Endothelial cell of umbilical vein (primary cell): ENCODE data around the gene TBC1D14. TPM values are rescaled to one million over a fixed set of nuclear protein-coding genes. Genes with fewer than 3 reads are reported as not detected.

ENCODE experiments used
- BruUV-seq: library from RNA; stranded (reverse); fragments of 400-500 nt; replicated peaks from 2 replicates; lab custom pipeline; 2021; lab: Mats Ljungman, UMichigan
- CTCF ChIA-PET: fragments of 300-600, 350-600 bp; sonication (Branson Sonifier 250); formaldehyde crosslinking; loops from one replicate; lab custom pipeline; 2021; ENCODE audit warnings: antibody characterized with exemption, inconsistent platforms; lab: Charles Lee
- POLR2A ChIA-PET: fragments of 300-600, 350-600 bp; sonication (Branson Sonifier 250); formaldehyde crosslinking; loops from one replicate; lab custom pipeline; 2021; ENCODE audit warnings: antibody characterized with exemption, inconsistent platforms; lab: Charles Lee
- DNase-seq: peaks from one replicate; pipeline ENCODE4 v3.0.0-alpha.2; 2011; ENCODE audit warnings: low read depth, low spot score
- FAIRE-seq: peaks from 2 replicates; lab custom pipeline; 2011; peaks lifted over from hg19 to GRCh38; lab: Jason Lieb, UNC
- H2AFZ ChIP-seq: 2 replicates; pipeline ENCODE4 v1.6.0; 2012; ENCODE audit warnings: low read depth, low read length, control low read depth, inconsistent platforms
- H3K27ac ChIP-seq: 2 replicates; pipeline ENCODE4 v1.5.1; 2011; ENCODE audit warnings: low read depth, mild to moderate bottlenecking, control low read depth, low read length, moderate library complexity; ENCODE audit not compliant: insufficient read depth
- H3K27me3 ChIP-seq, 2 experiments: 2 replicates each; pipeline versions ENCODE4 v1.6.0 to v1.6.1; 2011; ENCODE audit warnings: low read length in 2 of 2, mixed read lengths in 1 of 2; ENCODE audit not compliant: control insufficient read depth in 2 of 2, insufficient read depth in 2 of 2
- H3K36me3 ChIP-seq, 2 experiments: 2 replicates in 1 of 2; 3 replicates in 1 of 2; pipeline ENCODE4 v1.5.1; 2011; ENCODE audit warnings: low read length in 2 of 2, mild to moderate bottlenecking in 1 of 2, moderate library complexity in 1 of 2; ENCODE audit not compliant: control insufficient read depth in 2 of 2, insufficient read depth in 2 of 2; ENCODE audit errors: extremely low read depth in 1 of 2
- H3K4me1 ChIP-seq: 3 replicates; pipeline ENCODE4 v1.5.1; 2011; ENCODE audit warnings: mild to moderate bottlenecking, low read length; ENCODE audit not compliant: control insufficient read depth, insufficient read depth; ENCODE audit errors: extremely low read depth
- H3K4me2 ChIP-seq: 2 replicates; pipeline ENCODE4 v1.6.1; 2011; ENCODE audit warnings: low read length, control low read depth, mixed read lengths; ENCODE audit not compliant: insufficient read depth
- H3K4me3 ChIP-seq, 3 experiments: fragments of 200-600 bp in 1 of 3; sonication (generic), shearing (Covaris generic) in 1 of 3; replicated peaks in 1 of 3; 2 replicates each; pipeline ENCODE4 v1.5.1; 2011 to 2016; ENCODE audit warnings: control low read depth in 3 of 3, low read length in 3 of 3, mild to moderate bottlenecking in 2 of 3, inconsistent platforms in 1 of 3, low read depth in 1 of 3, moderate library complexity in 1 of 3; ENCODE audit not compliant: insufficient read depth in 1 of 3
- H3K79me2 ChIP-seq: 2 replicates; pipeline ENCODE4 v1.6.0; 2012; ENCODE audit warnings: low read length, inconsistent platforms; ENCODE audit not compliant: control insufficient read depth, insufficient read depth
- H3K9ac ChIP-seq: replicated peaks from 2 replicates; pipeline ENCODE3; 2011; ENCODE audit warnings: low read length, control low read depth; ENCODE audit not compliant: insufficient read depth; ENCODE audit errors: extremely low read depth
- H3K9me1 ChIP-seq: replicated peaks from 3 replicates; pipeline ENCODE4 v1.6.0; 2011; ENCODE audit warnings: mild to moderate bottlenecking, low read length; ENCODE audit not compliant: control insufficient read depth, insufficient read depth; ENCODE audit errors: extremely low read depth
- H3K9me3 ChIP-seq: replicated peaks from 2 replicates; pipeline ENCODE4 v1.5.1; 2012; ENCODE audit warnings: low read length, inconsistent platforms; ENCODE audit not compliant: control insufficient read depth, insufficient read depth
- H4K20me1 ChIP-seq: replicated peaks from 2 replicates; pipeline ENCODE3; 2011; ENCODE audit warnings: mild to moderate bottlenecking, low read length; ENCODE audit not compliant: control insufficient read depth, insufficient read depth; ENCODE audit errors: extremely low read depth
- CTCF ChIP-seq, 2 donors: IDR thresholded peaks; 1 replicate in 1 of 2; 2 replicates in 1 of 2; pipeline ENCODE4 v1.5.1; 2011; ENCODE audit warnings: low read length in 2 of 2, mild to moderate bottlenecking in 2 of 2, moderate library complexity in 2 of 2, control low read depth in 1 of 2, inconsistent platforms in 1 of 2, low read depth in 1 of 2; ENCODE audit not compliant: insufficient read depth in 1 of 2; ENCODE audit errors: extremely low read depth in 1 of 2
- EZH2 ChIP-seq: IDR thresholded peaks from 2 replicates; pipeline ENCODE4 v1.6.1; 2012; ENCODE audit warnings: borderline replicate concordance, low read depth, mild to moderate bottlenecking, moderate library complexity, low read length, inconsistent platforms; ENCODE audit not compliant: severe bottlenecking
- FOS ChIP-seq: IDR thresholded peaks from 2 replicates; pipeline ENCODE4 v1.6.1; 2011; ENCODE audit warnings: mild to moderate bottlenecking, low read length, moderate library complexity, borderline replicate concordance; ENCODE audit not compliant: insufficient read depth
- GATA2 ChIP-seq: IDR thresholded peaks from 2 replicates; pipeline ENCODE4 v1.7.0; 2011; ENCODE audit warnings: low read depth, mild to moderate bottlenecking, moderate library complexity, mixed read lengths, low read length; ENCODE audit not compliant: insufficient read length, insufficient read depth
- JUN ChIP-seq: IDR thresholded peaks from 2 replicates; pipeline ENCODE4 v1.6.1; 2011; ENCODE audit warnings: borderline replicate concordance, low read depth; ENCODE audit not compliant: insufficient read length, insufficient read depth
- MAX ChIP-seq: IDR thresholded peaks from 2 replicates; pipeline ENCODE4 v1.6.1; 2011; ENCODE audit not compliant: insufficient read depth, insufficient read length
- MYC ChIP-seq: IDR thresholded peaks from one replicate; pipeline ENCODE4 v1.6.1; 2011; ENCODE audit warnings: mild to moderate bottlenecking, low read depth, low read length
- POLR2A ChIP-seq: IDR thresholded peaks from 2 replicates; pipeline ENCODE4 v1.6.1; 2012; ENCODE audit warnings: low read depth, mild to moderate bottlenecking, control low read depth, low read length
- POLR2AphosphoS5 ChIP-seq: IDR thresholded peaks from 2 replicates; pipeline ENCODE4 v1.6.1; 2012; ENCODE audit warnings: low read depth, mild to moderate bottlenecking, control low read depth, low read length, moderate library complexity; ENCODE audit not compliant: insufficient read depth
- dilution Hi-C: fragments of 300-500 bp; cut with MboI; formaldehyde crosslinking; loops from one replicate; pipeline ENCODE4 v1.15.0; 2019; ENCODE audit warnings: low sequenced_read_pairs; ENCODE audit not compliant: extremely low pct_ligation_motif_present
- intact Hi-C: fragments of 100-400 bp; cut with micrococcal nuclease; formaldehyde crosslinking; loops from one replicate; pipeline ENCODE4 v1.10.0; 2022
- polyA plus RNA-seq, 4 experiments: library from polyadenylated mRNA; depleted of rRNA in 3 of 4; stranded (reverse) in 3 of 4; unstranded in 1 of 4; fragments of >200 nt; gene quantifications; 2 replicates each; pipeline versions ENCODE4 v1.2.1 to v1.2.3, GENCODE V29; 2011 to 2012; ENCODE audit warnings: missing spikeins in 1 of 4
- total RNA-seq: library from RNA; stranded (reverse); gene quantifications from 2 replicates; pipeline ENCODE4 v1.2.3, GENCODE V29; 2021

The TBC1D14 gene
- total and polyA plus RNA-seq, 2 donors (not counting 3 experiments of a cell fraction or from before 2014, with no cell fraction given), result 23.7 to 24.8 TPM

DNA sequence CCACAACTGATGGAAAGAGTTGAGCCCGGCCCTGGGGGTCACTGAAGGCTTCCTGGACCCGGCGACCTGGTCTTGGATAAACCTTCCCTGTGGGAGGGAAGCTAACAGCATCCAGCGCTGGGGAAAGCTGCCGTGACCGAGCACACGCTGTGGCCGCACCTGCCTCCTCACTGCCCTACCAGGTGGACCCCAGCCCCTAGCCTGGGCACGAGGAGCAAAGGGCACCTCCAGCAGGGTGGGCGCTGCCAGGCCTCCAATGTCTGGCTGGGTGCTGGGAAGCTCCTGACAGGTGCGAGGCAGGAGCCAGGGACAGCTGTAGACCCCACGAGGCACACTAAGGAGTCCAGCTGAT is 141.5 kb downstream of the TBC1D14 start:
- intact Hi-C loops (no loop called here), dilution Hi-C loops (no loop called here)
- no peak for DNase-seq
- ChIA-PET POLR2A (no interaction called here), CTCF (interaction anchor here (1.1 kb wide), 1 partner anchor 16 kb away, joined by 3 read pairs; the partner anchor contains the start of gene GRPEL1)
- Histone ChIP-seq H4K20me1 (no peaks in the 10 kb centered on the region), H3K9me3 (no peaks in the 10 kb centered on the region), H3K4me3 (no peak overlapping the region), H2AFZ (no peak overlapping the region), H3K27ac (no peak overlapping the region), H3K4me1 (peaks cover 13% of the 10 kb centered on the region), H3K27me3 (no peaks in the 10 kb centered on the region), H3K79me2 (peaks cover 35% of the 10 kb centered on the region), H3K4me2 (no peak overlapping the region), H3K36me3 (peaks cover 2 to 6% of the 10 kb centered on the region in 2 experiments), H3K9ac (no peak overlapping the region), H3K9me1 (no peaks in the 10 kb centered on the region)
- TF ChIP-seq EZH2, result no peak
- TF ChIP-seq MAX, result no peak
- no peak for TF ChIP-seq JUN
- TF ChIP-seq POLR2A, result no peak
- no peak for FAIRE-seq
- BruUV-seq, result no TSS peak

GRCh38 chr4:7051905-7052304 is 142.3 kb downstream of the TBC1D14 start:
- DNase-seq, result no peak
- H3K36me3 ChIP-seq, result peaks cover 2 to 6% of the 10 kb centered on the region in 2 experiments
- TF ChIP-seq EZH2, result no peak
- TF ChIP-seq GATA2, result no peak
- TF ChIP-seq MYC, result no peak
- TF ChIP-seq FOS, result no peak
- no peak for TF ChIP-seq JUN
- no peak for TF ChIP-seq POLR2A
- no peak for TF ChIP-seq MAX
- no peak for TF ChIP-seq CTCF (IDR thresholded peaks at IDR 0.05; ENCODE audit: extremely low read depth in 1 of 2, insufficient read depth in 1 of 2, low read depth in 1 of 2, low read length in 2 of 2)
- no peak for TF ChIP-seq POLR2AphosphoS5
- no peaks in the 10 kb centered on the region for H3K27me3 ChIP-seq
- intact Hi-C loops, result no loop called here
- no peaks in the 10 kb centered on the region for H4K20me1 ChIP-seq
- BruUV-seq, result no TSS peak
- FAIRE-seq, result no peak
- H3K27ac ChIP-seq, result no peak overlapping the region
- ChIA-PET CTCF (interaction anchor here (1.2 to 1.7 kb wide), 2 partner anchors 9 to 16 kb away, joined by 4 to 5 read pairs; partner anchors contain the start of genes GRPEL1 and TADA2B), POLR2A (no interaction called here)
- peaks cover 13% of the 10 kb centered on the region for H3K4me1 ChIP-seq
- H3K9ac ChIP-seq, result no peak overlapping the region
- H2AFZ ChIP-seq, result no peak overlapping the region
- no peaks in the 10 kb centered on the region for H3K9me3 ChIP-seq
- peaks cover 29% of the 10 kb centered on the region for H3K79me2 ChIP-seq
- dilution Hi-C loops, result no loop called here
- H3K9me1 ChIP-seq, result no peaks in the 10 kb centered on the region
- H3K4me3 ChIP-seq, result no peak overlapping the region
- H3K4me2 ChIP-seq, result no peak overlapping the region
